ENCODE measurements around the gene PIK3CB.

PIK3CB gene

GRCh38 chr3:138862924-138863775, 28.4 kb upstream of the PIK3CB start:
- peak overlapping the region; percentile 25 for H3K4me3 ChIP-seq (ENCODE audit: low read depth, low read length)
- TF ChIP-seq MYC (IDR thresholded peaks at IDR 0.05; ENCODE audit: low read depth, low read length) (no peak), CTCF (IDR thresholded peaks at IDR 0.05; ENCODE audit: low read depth, low read length) (no peak), POLR2A (IDR thresholded peaks at IDR 0.05; ENCODE audit: extremely low read depth, insufficient read length) (no peak)
- TF ChIP-seq, protein P1, sequence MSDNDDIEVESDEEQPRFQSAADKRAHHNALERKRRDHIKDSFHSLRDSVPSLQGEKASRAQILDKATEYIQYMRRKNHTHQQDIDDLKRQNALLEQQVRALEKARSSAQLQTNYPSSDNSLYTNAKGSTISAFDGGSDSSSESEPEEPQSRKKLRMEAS (IDR thresholded peaks at IDR 0.05; ENCODE audit: low read depth, low read length), result no peak
- peak; percentile 79 for DNase-seq (ENCODE audit: low read depth)

- TF ChIP-seq MYC (IDR thresholded peaks at IDR 0.05; ENCODE audit: low read depth, low read length), result no peak
- TF ChIP-seq, protein P1 (IDR thresholded peaks at IDR 0.05; ENCODE audit: low read depth, low read length), result no peak
- TF ChIP-seq CTCF (IDR thresholded peaks at IDR 0.05; ENCODE audit: low read depth, low read length), result no peak
- no peak for TF ChIP-seq POLR2A (IDR thresholded peaks at IDR 0.05; ENCODE audit: extremely low read depth, insufficient read length)
- H3K4me3 ChIP-seq (ENCODE audit: low read depth, low read length), result peak overlapping the region; percentile 25
- DNase-seq (ENCODE audit: low read depth), result peak; percentile 81
These were observed 27.8 kb upstream of the PIK3CB start for GRCh38 chr3:138862531-138862923.

- peak; percentile 16 for DNase-seq (ENCODE audit: low read depth)
- no peak overlapping the region for H3K4me3 ChIP-seq (ENCODE audit: low read depth, low read length)
- no peak for TF ChIP-seq CTCF (IDR thresholded peaks at IDR 0.05; ENCODE audit: low read depth, low read length)
- TF ChIP-seq, protein P1 (IDR thresholded peaks at IDR 0.05; ENCODE audit: low read depth, low read length), result no peak
- TF ChIP-seq MYC (IDR thresholded peaks at IDR 0.05; ENCODE audit: low read depth, low read length), result no peak
- TF ChIP-seq POLR2A (IDR thresholded peaks at IDR 0.05; ENCODE audit: extremely low read depth, insufficient read length), result no peak
These were observed 27.1 kb upstream of the PIK3CB start for GRCh38 chr3:138861798-138862197.

DNA sequence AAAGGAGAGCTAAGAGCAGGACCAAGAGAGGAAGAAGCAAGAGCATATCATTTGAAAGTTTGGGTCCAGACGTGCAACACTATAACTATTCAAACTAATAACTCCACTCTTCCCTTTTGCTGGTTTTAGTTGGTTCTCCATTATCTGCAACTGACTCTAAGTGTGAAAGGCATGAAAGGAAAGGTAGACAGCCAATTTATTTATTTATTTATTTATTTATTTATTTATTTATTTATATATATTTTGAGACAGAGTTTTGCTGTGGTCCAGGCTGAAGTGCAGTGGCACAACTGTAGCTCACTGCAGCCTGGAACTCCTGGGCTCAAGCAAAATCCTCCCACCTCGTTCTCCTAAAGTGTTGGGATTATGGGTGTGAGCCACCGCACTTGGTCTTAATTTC, 22.1 kb upstream of the PIK3CB start:
- DNase-seq (ENCODE audit: low read depth), result no peak
- TF ChIP-seq POLR2A (IDR thresholded peaks at IDR 0.05; ENCODE audit: extremely low read depth, insufficient read length), result no peak
- TF ChIP-seq, protein P1 (IDR thresholded peaks at IDR 0.05; ENCODE audit: low read depth, low read length), result no peak
- TF ChIP-seq MYC (IDR thresholded peaks at IDR 0.05; ENCODE audit: low read depth, low read length), result no peak

GRCh38 chr3:138854940-138855339, 20.2 kb upstream of the PIK3CB start:
- TF ChIP-seq CTCF (IDR thresholded peaks at IDR 0.05; ENCODE audit: low read depth, low read length) (no peak), POLR2A (IDR thresholded peaks at IDR 0.05; ENCODE audit: extremely low read depth, insufficient read length) (no peak)
- TF ChIP-seq, protein P1 (IDR thresholded peaks at IDR 0.05; ENCODE audit: low read depth, low read length), result no peak
- DNase-seq (ENCODE audit: low read depth), result no peak
- no peak overlapping the region for H3K4me3 ChIP-seq (ENCODE audit: low read depth, low read length)

More for the DNA sequence above, 22.1 kb upstream of the PIK3CB start:
- H3K4me3 ChIP-seq (ENCODE audit: low read depth, low read length), result no peak overlapping the region

- DNase-seq (ENCODE audit: low read depth), result no peak
- H3K4me3 ChIP-seq (ENCODE audit: low read depth, low read length), result no peak overlapping the region
- TF ChIP-seq, protein P1 (IDR thresholded peaks at IDR 0.05; ENCODE audit: low read depth, low read length), result no peak
- TF ChIP-seq MYC (IDR thresholded peaks at IDR 0.05; ENCODE audit: low read depth, low read length) (no peak), CTCF (IDR thresholded peaks at IDR 0.05; ENCODE audit: low read depth, low read length) (no peak), POLR2A (IDR thresholded peaks at IDR 0.05; ENCODE audit: extremely low read depth, insufficient read length) (no peak)
These were observed 19.5 kb upstream of the PIK3CB start for GRCh38 chr3:138854204-138854603.

Measured in NB4 (cell line).